RWPE1 (cell line): ENCODE data around the gene MAGI1.
"Not testable (repeated sequence)": the region's sequence is repeated elsewhere in the genome, so short reads cannot be mapped to it uniquely, and the experiment has no call there.

Experiments
- CTCF ChIA-PET: fragments of 350-600 bp; sonication (Branson Sonifier 250); formaldehyde crosslinking; extraction: SDS; loops from one replicate; lab custom pipeline; 2021; lab: Yijun Ruan, JAX
- POLR2A ChIA-PET: fragments of 400-600 bp; formaldehyde crosslinking; extraction: SDS; loops from one replicate; lab custom pipeline; 2020; ENCODE audit warnings: antibody characterized with exemption; ENCODE audit not compliant: low non-redundant PET; lab: Yijun Ruan, JAX
- DNase-seq: peaks from one replicate; pipeline ENCODE4 v3.0.0; 2012; ENCODE audit warnings: low spot score
- H3K27ac ChIP-seq: fragments of 450-650 bp; 2 replicates; pipeline ENCODE4 v1.5.1; 2017
- CTCF ChIP-seq: fragments of 450-650 bp; conservative IDR thresholded peaks from 2 replicates; pipeline ENCODE4 v1.5.1; 2017; ENCODE audit warnings: low read depth, mild to moderate bottlenecking

The MAGI1 gene

GRCh38 chr3:65614585-65614984 lies 424.1 kb downstream of the MAGI1 start:
- DNase-seq, result no peak
- ChIA-PET POLR2A (no interaction called here), CTCF (no interaction called here)
- H3K27ac ChIP-seq, result no peak overlapping the region
- TF ChIP-seq CTCF, result no peak

GRCh38 chr3:65607965-65608460 lies 430.7 kb downstream of the MAGI1 start:
- H3K27ac ChIP-seq, POLR2A ChIA-PET, DNase-seq: not testable (repeated sequence)
- CTCF ChIA-PET, result interaction anchor here (0.6 kb wide), 1 partner anchor 26 kb away, joined by 3 read pairs; no protein-coding TSS in a partner anchor

GRCh38 chr3:65607101-65607500 lies 431.6 kb downstream of the MAGI1 start:
- TF ChIP-seq CTCF, result no peak
- H3K27ac ChIP-seq, result no peak overlapping the region
- CTCF ChIA-PET, result interaction anchor here (0.6 kb wide), 1 partner anchor 12 kb away, joined by 3 read pairs; no protein-coding TSS in a partner anchor
- DNase-seq, result no peak
- POLR2A ChIA-PET, result no interaction called here

- POLR2A ChIA-PET, result no interaction called here
- CTCF ChIA-PET, result no interaction called here
- TF ChIP-seq CTCF, result no peak
- no peak for DNase-seq
- no peak overlapping the region for H3K27ac ChIP-seq
These were observed 432.8 kb downstream of the MAGI1 start for GRCh38 chr3:65605876-65606432.

- no peak overlapping the region for H3K27ac ChIP-seq
- POLR2A ChIA-PET, result no interaction called here
- no peak for TF ChIP-seq CTCF
- no peak for DNase-seq
- CTCF ChIA-PET, result no interaction called here
These were observed 433.7 kb downstream of the MAGI1 start for GRCh38 chr3:65604863-65605526.

GRCh38 chr3:65603631-65604030 lies 435.1 kb downstream of the MAGI1 start:
- ChIA-PET CTCF (no interaction called here), POLR2A (no interaction called here)
- no peak for TF ChIP-seq CTCF
- no peak for DNase-seq
- no peak overlapping the region for H3K27ac ChIP-seq

- ChIA-PET POLR2A (no interaction called here), CTCF (no interaction called here)
These were observed 437.8 kb downstream of the MAGI1 start for GRCh38 chr3:65600888-65601287.

More at GRCh38 chr3:65600888-65601287, 437.8 kb downstream of the MAGI1 start:
- TF ChIP-seq CTCF, result no peak
- DNase-seq, result no peak
- H3K27ac ChIP-seq, result no peak overlapping the region
